ENCODE measurements around the gene DTD1. TPM values are rescaled to one million over a fixed set of nuclear protein-coding genes. Genes with fewer than 3 reads are reported as not detected.

DTD1 gene
- total and polyA plus RNA-seq, 2 donors = 13.2 to 16.9 TPM

DNA sequence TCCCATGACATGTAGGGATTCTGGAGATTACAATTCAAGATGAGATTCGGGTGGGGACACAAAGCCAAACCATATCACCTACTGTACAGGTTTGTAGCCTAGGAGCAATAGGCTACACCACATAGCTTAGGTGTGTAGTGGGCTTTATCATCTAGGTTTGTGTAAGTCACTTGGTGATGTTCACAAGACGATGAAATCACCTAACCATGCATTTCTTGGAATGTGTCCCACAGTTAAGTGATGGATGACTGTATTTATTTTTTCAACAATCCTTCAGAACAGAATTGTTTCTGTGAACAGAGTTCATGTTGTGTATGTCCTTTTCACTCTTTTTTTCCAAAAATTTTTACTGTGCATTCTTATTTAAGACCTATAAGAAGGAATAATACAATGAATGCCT, 76.1 kb downstream of the DTD1 start:
- H3K4me3 ChIP-seq (ENCODE audit: low read length in 2 of 2) = no peak overlapping the region
- 93% methylated on average over 2 of the region's 2 CpGs for WGBS
- H3K4me1 ChIP-seq (ENCODE audit: control insufficient read depth in 2 of 2, insufficient read depth in 2 of 2, low read length in 2 of 2) = no peaks in the 10 kb centered on the region
- H3K27ac ChIP-seq (ENCODE audit: low read depth in 1 of 2, low read length in 1 of 2) = no peak overlapping the region
- no peaks in the 10 kb centered on the region for H3K36me3 ChIP-seq (ENCODE audit: control insufficient read depth in 2 of 2, insufficient read depth in 2 of 2, low read length in 1 of 2)
- no peaks in the 10 kb centered on the region for H3K27me3 ChIP-seq (ENCODE audit: control insufficient read depth in 2 of 2, insufficient read depth in 1 of 2, low read length in 1 of 2)
- no peak for DNase-seq (ENCODE audit: low read depth in 6 of 9, low spot score in 9 of 9)
- no peaks in the 10 kb centered on the region for H3K9me3 ChIP-seq (ENCODE audit: control insufficient read depth in 2 of 2, insufficient read depth in 1 of 2, low read length in 1 of 2)

GRCh38 chr20:18665135-18665534, 77.3 kb downstream of the DTD1 start:
- no peaks in the 10 kb centered on the region for H3K36me3 ChIP-seq (ENCODE audit: control insufficient read depth in 2 of 2, insufficient read depth in 2 of 2, low read length in 1 of 2)

GRCh38 chr20:18666803-18667415, 79.1 kb downstream of the DTD1 start:
- DNase-seq (ENCODE audit: low read depth in 6 of 9, low spot score in 9 of 9) = peak in 1 of 9 donors; percentile 9
- Histone ChIP-seq H3K27me3 (ENCODE audit: control insufficient read depth in 2 of 2, insufficient read depth in 1 of 2, low read length in 1 of 2) (no peaks in the 10 kb centered on the region), H3K4me3 (ENCODE audit: low read length in 2 of 2) (no peak overlapping the region), H3K4me1 (ENCODE audit: control insufficient read depth in 2 of 2, insufficient read depth in 2 of 2, low read length in 2 of 2) (no peaks in the 10 kb centered on the region), H3K27ac (ENCODE audit: low read depth in 1 of 2, low read length in 1 of 2) (no peak overlapping the region), H3K9me3 (ENCODE audit: control insufficient read depth in 2 of 2, insufficient read depth in 1 of 2, low read length in 1 of 2) (no peaks in the 10 kb centered on the region), H3K36me3 (ENCODE audit: control insufficient read depth in 2 of 2, insufficient read depth in 2 of 2, low read length in 1 of 2) (no peaks in the 10 kb centered on the region)
- WGBS = 89% methylated on average over 9 of the region's 9 CpGs

More at GRCh38 chr20:18665135-18665534, 77.3 kb downstream of the DTD1 start:
- no peaks in the 10 kb centered on the region for H3K4me1 ChIP-seq (ENCODE audit: control insufficient read depth in 2 of 2, insufficient read depth in 2 of 2, low read length in 2 of 2)
- DNase-seq (ENCODE audit: low read depth in 6 of 9, low spot score in 9 of 9) = no peak
- H3K4me3 ChIP-seq (ENCODE audit: low read length in 2 of 2) = no peak overlapping the region
- H3K9me3 ChIP-seq (ENCODE audit: control insufficient read depth in 2 of 2, insufficient read depth in 1 of 2, low read length in 1 of 2) = no peaks in the 10 kb centered on the region
- no peaks in the 10 kb centered on the region for H3K27me3 ChIP-seq (ENCODE audit: control insufficient read depth in 2 of 2, insufficient read depth in 1 of 2, low read length in 1 of 2)
- WGBS = 95% methylated on average over 2 of the region's 2 CpGs
- no peak overlapping the region for H3K27ac ChIP-seq (ENCODE audit: low read depth in 1 of 2, low read length in 1 of 2)

- Histone ChIP-seq H3K27me3 (ENCODE audit: control insufficient read depth in 2 of 2, insufficient read depth in 1 of 2, low read length in 1 of 2) (no peaks in the 10 kb centered on the region), H3K4me1 (ENCODE audit: control insufficient read depth in 2 of 2, insufficient read depth in 2 of 2, low read length in 2 of 2) (no peaks in the 10 kb centered on the region), H3K27ac (ENCODE audit: low read depth in 1 of 2, low read length in 1 of 2) (no peak overlapping the region), H3K4me3 (ENCODE audit: low read length in 2 of 2) (no peak overlapping the region), H3K9me3 (ENCODE audit: control insufficient read depth in 2 of 2, insufficient read depth in 1 of 2, low read length in 1 of 2) (no peaks in the 10 kb centered on the region), H3K36me3 (ENCODE audit: control insufficient read depth in 2 of 2, insufficient read depth in 2 of 2, low read length in 1 of 2) (no peaks in the 10 kb centered on the region)
- 93% methylated on average over 15 of the region's 15 CpGs for WGBS
- no peak for DNase-seq (ENCODE audit: low read depth in 6 of 9, low spot score in 9 of 9)
These were observed 81.6 kb downstream of the DTD1 start for GRCh38 chr20:18669241-18670019.

DNA sequence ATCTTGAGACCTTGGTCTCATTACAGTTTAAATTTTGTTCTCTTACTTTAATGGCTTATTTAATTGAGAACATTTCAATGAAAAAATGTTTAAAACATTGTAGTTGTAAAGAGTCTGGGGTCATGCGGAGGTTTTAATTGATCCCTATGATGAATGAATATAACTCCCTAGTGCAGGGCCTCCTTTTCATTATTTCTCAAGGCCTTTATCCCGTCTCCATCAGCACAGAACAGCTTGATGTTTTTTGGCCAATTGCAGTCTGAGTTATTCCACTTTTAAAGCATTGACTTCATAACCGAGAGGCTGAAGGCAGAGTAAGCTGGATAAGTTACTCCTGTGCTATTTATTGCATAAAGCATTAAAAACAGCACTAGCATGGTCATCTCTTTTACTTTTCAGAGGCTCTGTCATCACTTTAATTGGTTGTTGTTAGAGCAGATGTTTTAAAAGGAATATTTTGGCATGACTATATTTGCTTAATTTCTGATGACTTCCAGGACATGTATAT, 83.4 kb downstream of the DTD1 start:
- no peaks in the 10 kb centered on the region for H3K36me3 ChIP-seq (ENCODE audit: control insufficient read depth in 2 of 2, insufficient read depth in 2 of 2, low read length in 1 of 2)
- no peak overlapping the region for H3K27ac ChIP-seq (ENCODE audit: low read depth in 1 of 2, low read length in 1 of 2)
- no peaks in the 10 kb centered on the region for H3K4me1 ChIP-seq (ENCODE audit: control insufficient read depth in 2 of 2, insufficient read depth in 2 of 2, low read length in 2 of 2)
- DNase-seq (ENCODE audit: low read depth in 6 of 9, low spot score in 9 of 9) = no peak
- H3K4me3 ChIP-seq (ENCODE audit: low read length in 2 of 2) = no peak overlapping the region
- H3K9me3 ChIP-seq (ENCODE audit: control insufficient read depth in 2 of 2, insufficient read depth in 1 of 2, low read length in 1 of 2) = no peaks in the 10 kb centered on the region
- H3K27me3 ChIP-seq (ENCODE audit: control insufficient read depth in 2 of 2, insufficient read depth in 1 of 2, low read length in 1 of 2) = no peaks in the 10 kb centered on the region
- 95% methylated on average over 3 of the region's 3 CpGs for WGBS

- H3K36me3 ChIP-seq (ENCODE audit: control insufficient read depth in 2 of 2, insufficient read depth in 2 of 2, low read length in 1 of 2) = no peaks in the 10 kb centered on the region
- no peaks in the 10 kb centered on the region for H3K27me3 ChIP-seq (ENCODE audit: control insufficient read depth in 2 of 2, insufficient read depth in 1 of 2, low read length in 1 of 2)
- no peaks in the 10 kb centered on the region for H3K4me1 ChIP-seq (ENCODE audit: control insufficient read depth in 2 of 2, insufficient read depth in 2 of 2, low read length in 2 of 2)
- H3K4me3 ChIP-seq (ENCODE audit: low read length in 2 of 2) = no peak overlapping the region
- no peak for DNase-seq (ENCODE audit: low read depth in 6 of 9, low spot score in 9 of 9)
- no peaks in the 10 kb centered on the region for H3K9me3 ChIP-seq (ENCODE audit: control insufficient read depth in 2 of 2, insufficient read depth in 1 of 2, low read length in 1 of 2)
- 98% methylated on average over 9 of the region's 9 CpGs for WGBS
- no peak overlapping the region for H3K27ac ChIP-seq (ENCODE audit: low read depth in 1 of 2, low read length in 1 of 2)
These were observed 85.0 kb downstream of the DTD1 start for GRCh38 chr20:18672834-18673233.

GRCh38 chr20:18676396-18676795, 88.5 kb downstream of the DTD1 start:
- no peak for DNase-seq (ENCODE audit: low read depth in 6 of 9, low spot score in 9 of 9)
- Histone ChIP-seq H3K4me3 (ENCODE audit: low read length in 2 of 2) (no peak overlapping the region), H3K27ac (ENCODE audit: low read depth in 1 of 2, low read length in 1 of 2) (no peak overlapping the region), H3K36me3 (ENCODE audit: control insufficient read depth in 2 of 2, insufficient read depth in 2 of 2, low read length in 1 of 2) (no peaks in the 10 kb centered on the region), H3K4me1 (ENCODE audit: control insufficient read depth in 2 of 2, insufficient read depth in 2 of 2, low read length in 2 of 2) (no peaks in the 10 kb centered on the region), H3K27me3 (ENCODE audit: control insufficient read depth in 2 of 2, insufficient read depth in 1 of 2, low read length in 1 of 2) (no peaks in the 10 kb centered on the region), H3K9me3 (ENCODE audit: control insufficient read depth in 2 of 2, insufficient read depth in 1 of 2, low read length in 1 of 2) (no peaks in the 10 kb centered on the region)
- WGBS = 92% methylated on average over 7 of the region's 7 CpGs

DNA sequence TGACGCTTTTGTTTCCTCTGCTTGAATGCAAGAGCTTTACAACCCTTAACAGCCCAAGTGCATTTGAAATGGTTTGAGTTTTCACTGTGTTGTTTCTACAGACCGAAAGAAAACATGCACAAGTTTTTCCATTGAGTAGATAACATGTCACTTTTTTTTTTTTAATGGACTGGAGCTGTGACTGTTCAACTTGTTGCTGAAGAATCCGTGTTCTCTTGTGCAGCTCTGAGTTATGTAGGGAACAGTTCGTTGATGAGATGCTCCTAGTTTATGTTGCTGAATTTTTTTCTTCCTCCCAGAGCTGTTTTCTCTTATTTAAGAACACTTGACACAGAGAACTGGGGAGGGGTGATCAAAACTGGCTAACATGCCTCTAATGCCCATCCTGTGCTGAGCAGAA, 89.3 kb downstream of the DTD1 start:
- Histone ChIP-seq H3K27me3 (ENCODE audit: control insufficient read depth in 2 of 2, insufficient read depth in 1 of 2, low read length in 1 of 2) (no peaks in the 10 kb centered on the region), H3K4me1 (ENCODE audit: control insufficient read depth in 2 of 2, insufficient read depth in 2 of 2, low read length in 2 of 2) (no peaks in the 10 kb centered on the region), H3K27ac (ENCODE audit: low read depth in 1 of 2, low read length in 1 of 2) (no peak overlapping the region), H3K9me3 (ENCODE audit: control insufficient read depth in 2 of 2, insufficient read depth in 1 of 2, low read length in 1 of 2) (no peaks in the 10 kb centered on the region), H3K36me3 (ENCODE audit: control insufficient read depth in 2 of 2, insufficient read depth in 2 of 2, low read length in 1 of 2) (no peaks in the 10 kb centered on the region), H3K4me3 (ENCODE audit: low read length in 2 of 2) (no peak overlapping the region)
- 95% methylated on average over 4 of the region's 4 CpGs for WGBS
- DNase-seq (ENCODE audit: low read depth in 6 of 9, low spot score in 9 of 9) = no peak

GRCh38 chr20:18678549-18679419, 90.9 kb downstream of the DTD1 start:
- 74% methylated on average over 10 of the region's 10 CpGs for WGBS
- DNase-seq (ENCODE audit: low read depth in 6 of 9, low spot score in 9 of 9) = peak in 1 of 9 donors; percentile 23
- no peak overlapping the region for H3K27ac ChIP-seq (ENCODE audit: low read depth in 1 of 2, low read length in 1 of 2)
- H3K4me1 ChIP-seq (ENCODE audit: control insufficient read depth in 2 of 2, insufficient read depth in 2 of 2, low read length in 2 of 2) = no peaks in the 10 kb centered on the region
- H3K4me3 ChIP-seq (ENCODE audit: low read length in 2 of 2) = no peak overlapping the region
- H3K9me3 ChIP-seq (ENCODE audit: control insufficient read depth in 2 of 2, insufficient read depth in 1 of 2, low read length in 1 of 2) = no peaks in the 10 kb centered on the region
- H3K36me3 ChIP-seq (ENCODE audit: control insufficient read depth in 2 of 2, insufficient read depth in 2 of 2, low read length in 1 of 2) = no peaks in the 10 kb centered on the region
- no peaks in the 10 kb centered on the region for H3K27me3 ChIP-seq (ENCODE audit: control insufficient read depth in 2 of 2, insufficient read depth in 1 of 2, low read length in 1 of 2)
